Measurements from ENCODE around the gene KRTAP10-3.

GRCh38 chr21:44603109-44603875, 44.7 kb upstream of the KRTAP10-3 start:
- TF ChIP-seq ATF3 (IDR thresholded peaks at IDR 0.05) (no peak), ZFX (IDR thresholded peaks at IDR 0.05) (no peak), CTCF (IDR thresholded peaks at IDR 0.05 in 2 of 3, conservative IDR thresholded peaks at IDR 0.05 in 1 of 3; ENCODE audit: borderline replicate concordance in 1 of 3, insufficient read depth in 1 of 3, low read depth in 2 of 3, low read length in 2 of 3) (no peak), SRF (IDR thresholded peaks at IDR 0.05; ENCODE audit: low read depth) (no peak), CEBPB (IDR thresholded peaks at IDR 0.05; ENCODE audit: low read depth) (no peak), POLR2A (IDR thresholded peaks at IDR 0.05; ENCODE audit: borderline replicate concordance, extremely low read depth, insufficient read depth, insufficient read length) (no peak), POLR2AphosphoS5 (IDR thresholded peaks at IDR 0.05; ENCODE audit: low read depth, low read length) (no peak), MAX (IDR thresholded peaks at IDR 0.05) (no peak), FOSL1 (IDR thresholded peaks at IDR 0.05; ENCODE audit: low read depth) (no peak), REST (IDR thresholded peaks at IDR 0.05; ENCODE audit: low read depth) (no peak), EZH2 (IDR thresholded peaks at IDR 0.05) (no peak), EZH2phosphoT487 (IDR thresholded peaks at IDR 0.05; ENCODE audit: borderline replicate concordance) (no peak), ZNF274 (IDR thresholded peaks at IDR 0.05; ENCODE audit: low read depth, low read length) (no peak)
